Measurements from ENCODE around the gene CFAP20DC.
"Not testable (repeated sequence)": the region's sequence is repeated elsewhere in the genome, so short reads cannot be mapped to it uniquely, and the experiment has no call there.

Gene CFAP20DC

DNA sequence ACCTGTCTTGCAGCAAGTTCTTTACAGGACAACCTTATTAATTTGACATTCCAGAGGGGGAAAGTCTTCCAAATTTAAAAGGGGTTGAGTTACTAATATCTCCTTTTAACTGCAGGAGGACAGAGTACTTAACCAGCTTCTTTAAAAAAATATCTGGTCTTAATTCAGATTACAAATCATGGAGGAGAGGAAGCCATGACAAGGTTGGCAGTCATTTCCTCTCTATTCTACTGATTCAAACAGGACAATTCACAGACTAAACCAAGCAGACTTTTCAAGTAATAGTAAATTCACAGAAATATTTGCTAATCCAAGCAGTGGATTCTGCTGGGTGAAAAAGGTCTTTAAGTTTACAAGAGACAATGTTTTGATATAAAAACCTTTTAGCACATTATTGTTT lies 185.3 kb downstream of the CFAP20DC start:
- DNase-seq: no peak

DNA sequence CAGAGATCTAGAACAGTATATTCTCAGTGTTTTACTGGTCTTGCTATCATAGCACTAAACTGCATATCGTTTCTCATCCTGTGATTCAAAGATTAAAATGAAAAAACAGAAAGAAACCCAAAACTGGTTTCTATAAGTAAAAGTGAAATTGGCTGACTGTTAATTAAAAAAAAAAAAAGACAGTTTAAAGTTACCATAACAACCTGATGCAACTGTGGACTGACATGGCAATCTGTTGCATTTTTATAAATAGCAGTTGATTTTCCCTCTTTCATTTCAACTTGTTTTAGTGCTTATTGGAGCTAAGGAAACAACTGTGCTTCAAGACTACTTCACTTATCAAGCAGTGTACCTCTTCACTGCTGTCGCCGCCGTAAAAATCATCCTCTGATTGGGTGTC lies 186.6 kb downstream of the CFAP20DC start:
- DNase-seq: no peak

DNA sequence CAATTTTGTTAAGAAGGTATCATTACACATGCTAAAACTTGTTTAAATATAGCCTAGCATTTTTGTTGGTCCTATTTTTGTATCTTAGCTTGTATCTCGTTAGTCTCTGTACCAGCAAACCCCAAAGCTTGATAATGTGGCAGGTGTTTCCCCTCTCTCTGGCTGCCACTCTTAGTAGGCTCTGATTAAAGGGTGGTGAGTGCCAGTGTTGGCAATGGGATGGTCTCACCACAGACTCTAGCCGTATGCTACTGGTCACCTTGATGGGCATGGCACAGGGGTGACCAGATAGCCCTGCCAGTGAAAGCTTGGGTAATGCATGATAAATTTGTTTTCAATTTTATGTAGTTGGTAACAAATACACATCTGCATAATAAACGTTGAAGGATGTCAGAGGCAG lies 188.3 kb downstream of the CFAP20DC start:
- no peak for DNase-seq

DNA sequence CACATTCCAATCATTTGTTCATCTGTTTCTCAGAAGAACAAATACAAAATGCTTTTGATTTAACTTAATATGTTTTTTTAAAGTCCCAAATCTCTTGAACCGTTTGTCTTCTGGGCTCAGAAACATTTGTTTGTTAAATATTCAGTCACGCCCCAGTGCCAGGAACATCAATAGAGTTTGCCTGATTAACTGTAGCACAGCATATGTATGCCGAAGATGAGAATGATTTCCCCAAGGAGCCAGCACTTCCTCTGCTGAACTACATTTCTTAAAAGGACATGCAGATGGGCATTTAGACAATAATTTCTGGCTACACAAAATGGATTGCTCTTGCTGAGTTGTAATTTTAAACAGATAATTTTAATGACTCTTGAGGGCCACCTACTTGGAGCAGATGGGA lies 191.7 kb downstream of the CFAP20DC start:
- no peak for DNase-seq

DNA sequence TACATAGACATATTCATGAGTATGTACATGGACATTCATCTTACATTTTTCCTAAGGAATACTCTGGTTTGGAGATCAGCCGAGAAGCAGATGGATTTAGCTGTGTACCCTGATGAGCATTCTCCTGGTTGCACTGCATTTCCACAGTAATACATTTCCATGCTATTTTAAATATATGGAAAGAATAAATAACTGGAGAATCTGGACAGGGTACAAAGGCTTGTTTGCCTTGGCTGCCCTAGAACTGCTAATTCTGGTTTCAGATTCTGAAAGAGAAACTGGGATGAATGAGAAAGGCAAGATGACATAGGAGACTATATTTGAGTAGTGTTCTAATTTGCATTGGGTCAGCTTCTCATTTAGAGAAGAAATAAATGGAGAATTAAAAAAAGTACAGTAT lies 192.4 kb downstream of the CFAP20DC start:
- DNase-seq: no peak

DNA sequence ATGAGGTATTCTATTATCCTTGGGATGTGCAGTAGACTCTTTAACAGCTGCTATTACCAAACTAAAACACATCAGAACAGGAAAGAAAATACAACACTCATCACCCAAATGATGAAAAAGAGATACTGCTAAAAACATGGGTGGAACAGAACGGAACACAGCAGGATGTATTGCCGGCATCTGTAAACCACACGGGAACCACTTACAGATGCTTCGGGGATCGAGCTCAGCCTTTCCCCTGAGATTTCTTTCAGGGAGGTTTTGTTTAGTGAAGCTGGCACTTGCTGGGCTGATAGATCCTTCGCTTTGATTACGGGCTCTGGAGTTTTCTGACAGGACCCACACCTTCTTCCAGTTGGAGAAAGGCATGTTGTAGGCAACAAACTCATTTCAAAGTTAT lies 201.0 kb downstream of the CFAP20DC start:
- DNase-seq: no peak

DNA sequence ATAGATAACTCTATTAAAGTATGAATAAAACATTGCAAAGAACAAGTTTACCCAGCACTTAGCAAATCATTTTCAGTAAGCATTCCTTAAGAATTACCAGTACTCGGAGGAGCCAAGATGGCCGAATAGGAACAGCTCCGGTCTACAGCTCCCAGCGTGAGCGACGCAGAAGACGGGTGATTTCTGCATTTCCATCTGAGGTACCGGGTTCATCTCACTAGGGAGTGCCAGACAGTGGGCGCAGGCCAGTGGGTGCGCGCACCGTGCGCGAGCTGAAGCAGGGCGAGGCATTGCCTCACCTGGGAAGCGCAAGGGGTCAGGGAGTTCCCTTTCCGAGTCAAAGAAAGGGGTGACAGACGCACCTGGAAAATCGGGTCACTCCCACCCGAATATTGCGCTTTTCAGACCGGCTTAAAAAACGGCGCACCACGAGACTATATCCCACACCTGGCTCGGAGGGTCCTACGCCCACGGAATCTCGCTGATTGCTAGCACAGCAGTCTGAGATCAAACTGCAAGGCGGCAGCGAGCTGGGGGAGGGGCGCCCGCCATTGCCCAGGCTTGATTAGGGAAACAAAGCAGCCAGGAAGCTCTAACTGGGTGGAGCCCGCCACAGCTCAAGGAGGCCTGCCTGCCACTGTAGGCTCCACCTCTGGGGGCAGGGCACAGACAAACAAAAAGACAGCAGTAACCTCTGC lies 207.6 kb downstream of the CFAP20DC start:
- DNase-seq: peak; percentile 28

DNA sequence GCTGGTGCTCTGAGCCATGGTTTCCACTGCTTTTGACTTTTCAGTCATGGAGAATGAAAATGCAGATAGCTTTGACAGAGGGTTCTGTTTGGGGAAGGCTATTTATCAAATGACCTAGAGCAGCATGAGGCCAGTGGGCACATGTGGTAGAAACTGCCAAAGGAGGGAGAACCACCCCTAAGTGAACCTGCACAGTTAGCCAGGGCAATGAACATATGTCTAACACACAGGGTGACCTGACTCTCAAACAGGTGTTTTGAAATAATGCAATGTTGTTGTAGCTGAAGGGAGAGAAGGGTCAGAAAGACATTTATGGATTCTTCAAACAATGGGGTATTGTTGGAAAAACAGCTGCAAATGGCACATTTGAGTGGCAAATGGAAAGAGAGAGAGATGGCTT lies 208.9 kb downstream of the CFAP20DC start:
- peak; percentile 39 for DNase-seq

DNA sequence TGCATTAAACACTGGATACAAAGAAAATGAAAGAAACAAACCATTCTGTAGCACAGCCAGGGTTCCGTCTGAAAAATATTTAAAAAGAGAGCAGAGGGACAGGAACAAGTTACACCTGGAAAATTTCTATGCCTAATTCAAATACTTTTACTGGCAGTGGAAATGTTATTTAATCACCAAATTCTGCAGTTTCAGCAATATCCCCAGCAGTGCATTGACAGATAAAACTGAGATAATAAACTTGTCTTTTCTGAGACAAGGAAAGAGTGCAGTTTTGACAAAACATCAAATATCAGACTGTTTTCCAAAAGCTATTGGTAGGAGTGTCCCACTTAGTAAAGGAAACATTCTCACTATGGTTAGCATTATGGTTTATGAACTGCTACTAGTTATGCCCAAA lies 209.9 kb downstream of the CFAP20DC start:
- no peak for DNase-seq

DNA sequence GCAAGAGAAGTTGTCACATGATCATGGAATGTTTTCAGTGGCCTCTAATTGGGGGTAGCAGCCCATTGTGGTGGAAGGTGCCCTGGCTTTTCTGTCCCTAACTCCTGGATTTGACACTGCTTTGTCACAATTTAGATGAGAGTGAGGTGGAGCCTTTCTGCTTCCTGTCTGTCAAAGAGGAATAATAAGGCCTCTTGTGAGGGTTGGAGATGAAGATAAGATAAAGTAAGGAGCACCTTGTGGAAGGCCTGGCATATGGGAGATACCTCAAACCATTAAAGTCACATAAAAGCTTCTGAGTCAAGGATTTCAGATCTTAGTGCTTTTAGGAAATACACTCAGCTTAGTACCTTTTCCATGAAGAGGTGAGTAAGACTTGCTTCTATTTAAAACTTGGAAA lies 210.6 kb downstream of the CFAP20DC start:
- DNase-seq: no peak

DNA sequence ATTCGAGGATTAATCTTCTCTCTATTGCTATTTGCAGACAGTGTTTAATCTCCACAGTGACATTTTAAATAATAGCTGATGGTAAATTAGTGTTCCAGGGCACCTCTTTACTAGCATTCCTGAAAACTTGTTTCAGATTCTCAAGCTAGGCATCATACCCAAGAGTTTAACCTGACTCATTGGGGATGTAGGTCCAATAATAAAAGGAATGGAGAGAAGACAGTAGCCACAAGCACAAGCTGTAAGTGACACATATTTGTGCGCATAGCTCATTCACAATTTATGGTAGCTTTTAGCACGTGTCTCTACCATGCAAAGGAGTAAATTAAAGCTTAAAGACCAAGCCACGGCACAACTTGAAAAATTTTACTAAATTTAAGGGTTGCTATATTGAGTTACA lies 212.0 kb downstream of the CFAP20DC start:
- no peak for DNase-seq

DNA sequence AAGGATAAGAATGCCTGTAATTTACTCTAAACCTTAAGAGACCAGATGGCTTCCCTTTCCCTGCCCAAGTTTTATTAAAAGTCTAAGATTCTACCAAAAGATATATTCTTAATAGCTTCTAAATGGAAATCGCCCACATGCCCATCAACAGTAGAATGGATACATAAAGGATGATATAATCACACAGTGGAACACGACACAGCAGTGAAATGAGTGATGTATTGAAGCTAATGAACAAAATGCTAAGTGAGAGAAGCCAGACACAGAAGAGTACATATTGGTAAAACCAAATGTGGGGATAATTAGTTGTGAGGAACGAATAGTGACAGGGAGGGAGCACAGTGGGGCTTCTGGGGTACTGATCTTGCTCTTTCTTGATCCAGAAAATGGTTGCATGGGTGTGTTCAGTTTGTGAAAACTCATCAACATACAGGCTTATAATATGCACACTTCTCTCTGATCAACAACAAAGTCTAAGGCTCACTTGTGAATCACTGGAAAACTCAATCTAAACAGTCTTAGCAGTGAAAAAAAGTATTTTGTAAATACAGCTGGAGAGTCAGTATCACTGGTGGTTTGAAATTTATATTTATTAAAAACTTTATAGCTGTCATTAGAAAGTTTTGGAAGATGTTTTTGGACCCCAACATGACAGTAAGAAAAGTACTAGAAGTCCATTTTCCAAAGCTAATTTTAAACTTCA lies 212.5 kb downstream of the CFAP20DC start:
- DNase-seq: no peak

DNA sequence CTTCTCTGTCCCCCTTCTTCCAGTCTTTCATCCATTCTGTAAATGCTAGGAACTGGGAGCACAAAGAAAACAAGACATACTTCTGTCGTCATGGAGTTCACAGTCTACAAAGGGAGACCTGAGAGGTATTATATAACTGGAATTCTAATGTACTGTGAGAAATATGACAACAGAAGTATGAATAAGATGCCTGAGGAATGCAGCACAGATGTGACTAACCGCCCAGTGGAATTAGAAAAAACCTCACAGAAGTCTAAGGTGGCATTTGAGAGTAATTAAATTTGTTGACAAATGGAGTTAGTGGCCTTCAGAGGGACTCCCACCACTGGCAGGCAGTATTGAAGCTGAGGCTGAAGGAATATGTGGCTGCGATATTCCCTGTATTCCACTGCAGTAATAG lies 214.7 kb downstream of the CFAP20DC start:
- DNase-seq: no peak

DNA sequence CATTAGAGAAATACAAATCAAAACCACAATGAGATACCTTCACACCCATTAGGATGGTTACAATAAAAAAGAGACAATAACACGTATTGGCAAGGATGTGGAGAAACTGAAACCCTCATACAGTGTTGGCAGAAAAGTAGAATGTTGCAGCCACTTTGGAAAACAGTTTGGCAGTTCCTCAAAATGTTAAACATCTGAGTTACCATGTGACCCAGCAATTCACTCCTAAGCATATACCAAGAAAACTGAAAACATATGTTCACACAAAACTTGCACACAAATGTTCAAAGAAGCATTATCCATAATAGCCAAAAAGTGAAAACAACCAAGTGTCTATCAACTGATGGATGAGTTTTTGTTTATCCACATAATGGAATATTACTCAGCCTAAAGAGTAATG lies 216.3 kb downstream of the CFAP20DC start:
- peak; percentile 34 for DNase-seq

DNA sequence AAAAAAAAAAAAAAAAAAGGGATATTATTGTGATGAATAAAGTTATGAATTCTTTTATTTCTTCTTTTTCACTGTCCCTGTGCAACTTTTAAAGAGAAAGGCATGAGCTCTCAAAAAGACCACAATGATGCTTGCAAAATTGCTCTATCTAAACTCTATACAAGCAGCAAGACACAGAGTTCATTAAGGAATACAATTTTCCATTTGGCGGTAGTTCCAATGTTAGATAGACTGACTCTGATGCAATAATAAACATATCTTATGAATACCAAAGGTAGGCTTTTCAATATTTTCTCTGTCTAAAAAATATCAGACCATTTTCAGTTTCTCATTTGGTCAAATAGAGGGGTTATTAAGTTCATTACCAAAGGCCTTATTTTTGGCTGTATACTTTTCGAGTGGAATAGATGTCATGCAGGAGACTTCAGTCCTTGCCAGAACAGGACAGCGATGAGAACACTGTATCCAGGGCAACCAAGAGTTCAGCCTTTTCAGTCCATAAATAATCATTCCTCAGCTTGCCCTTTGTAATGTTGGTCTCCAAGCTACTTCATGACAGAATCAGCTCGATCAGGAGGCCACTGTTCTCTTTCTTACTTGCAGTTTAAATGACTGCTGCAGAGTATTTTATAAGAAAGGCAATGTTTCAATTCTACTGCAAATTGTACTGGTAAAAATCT lies 220.4 kb downstream of the CFAP20DC start:
- no peak for DNase-seq

DNA sequence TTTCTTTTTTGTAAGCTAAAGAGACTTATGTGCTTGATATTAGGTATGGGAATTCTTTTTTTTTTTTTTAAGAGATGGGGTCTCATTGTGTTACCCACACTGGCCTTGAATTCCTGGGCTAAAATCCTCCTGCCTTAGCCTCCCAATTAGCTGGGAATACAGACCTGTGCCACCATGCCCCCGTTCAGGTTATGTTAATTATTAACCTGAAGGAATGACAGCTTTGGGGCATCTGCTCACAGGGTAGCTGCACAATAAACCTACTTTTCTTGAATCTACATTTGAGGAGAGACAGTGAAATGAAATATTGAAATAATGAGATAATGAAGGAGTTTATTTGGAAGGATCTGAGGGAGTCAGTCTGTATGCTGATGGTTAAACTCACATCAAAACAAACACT lies 225.0 kb downstream of the CFAP20DC start:
- no peak for DNase-seq

DNA sequence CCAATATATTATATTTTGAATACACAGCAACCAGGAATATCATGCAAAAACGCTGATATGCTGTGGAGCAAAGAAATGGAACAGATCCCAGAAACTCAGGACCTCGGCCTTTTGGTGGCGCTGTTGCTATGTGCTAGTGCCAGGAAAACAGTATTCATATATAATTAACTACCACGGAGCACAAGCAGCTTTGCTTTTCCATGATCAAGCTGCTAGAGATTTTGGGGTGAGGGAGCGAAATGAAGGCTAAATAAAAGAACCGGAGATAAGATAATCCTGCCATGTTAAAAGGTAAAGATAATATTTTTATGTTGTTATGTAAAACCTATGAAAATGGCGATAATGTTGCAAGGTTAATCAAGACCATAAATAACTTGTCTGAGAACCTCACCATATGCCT lies 225.5 kb downstream of the CFAP20DC start:
- DNase-seq: peak; percentile 48

DNA sequence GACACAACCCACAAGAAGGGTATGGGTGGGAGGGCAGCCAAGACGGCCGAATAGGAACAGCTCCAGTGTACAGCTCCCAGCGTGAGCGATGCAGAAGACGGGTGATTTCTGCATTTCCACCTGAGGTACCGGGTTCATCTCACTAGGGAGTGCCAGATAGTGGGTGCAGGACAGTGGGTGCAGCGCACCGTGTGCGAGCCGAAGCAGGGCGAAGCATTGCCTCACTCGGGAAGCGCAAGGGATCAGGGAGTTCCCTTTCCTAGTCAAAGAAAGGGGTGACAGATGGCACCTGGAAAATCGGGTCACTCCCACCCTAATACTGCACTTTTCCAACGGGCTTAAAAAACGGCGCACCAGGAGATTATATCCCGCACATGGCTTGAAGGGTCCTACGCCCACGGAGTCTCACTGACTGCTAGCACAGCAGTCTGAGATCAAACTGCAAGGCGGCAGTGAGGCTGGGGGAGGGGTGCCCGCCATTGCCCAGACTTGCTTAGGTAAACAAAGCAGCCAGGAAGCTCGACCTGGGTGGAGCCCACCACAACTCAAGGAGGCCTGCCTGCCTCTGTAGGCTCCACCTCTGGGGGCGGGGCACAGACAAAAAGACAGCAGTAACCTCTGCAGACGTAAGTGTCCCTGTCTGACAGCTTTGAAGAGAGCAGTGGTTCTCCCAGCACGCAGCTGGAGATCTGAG lies 243.1 kb downstream of the CFAP20DC start:
- not testable (repeated sequence) for DNase-seq

DNA sequence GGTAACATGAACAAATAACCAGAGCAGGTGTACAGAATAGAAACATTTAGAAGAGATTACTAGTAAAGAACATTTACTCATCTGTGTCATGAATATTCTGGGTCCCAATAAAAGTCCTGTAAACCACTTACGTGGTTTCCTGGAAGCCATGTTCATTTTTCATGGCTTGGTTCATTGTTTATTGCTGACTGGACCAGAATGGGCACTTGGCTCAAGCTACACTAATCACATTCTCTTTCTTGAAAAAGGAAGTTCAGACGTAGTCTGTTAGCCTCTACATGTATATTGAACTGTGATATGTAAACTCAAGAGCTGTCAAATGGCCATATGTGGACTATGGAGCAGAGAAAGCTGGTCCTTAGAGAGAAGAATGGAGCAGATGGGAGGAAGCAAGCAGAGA lies 244.9 kb downstream of the CFAP20DC start:
- DNase-seq: no peak

DNA sequence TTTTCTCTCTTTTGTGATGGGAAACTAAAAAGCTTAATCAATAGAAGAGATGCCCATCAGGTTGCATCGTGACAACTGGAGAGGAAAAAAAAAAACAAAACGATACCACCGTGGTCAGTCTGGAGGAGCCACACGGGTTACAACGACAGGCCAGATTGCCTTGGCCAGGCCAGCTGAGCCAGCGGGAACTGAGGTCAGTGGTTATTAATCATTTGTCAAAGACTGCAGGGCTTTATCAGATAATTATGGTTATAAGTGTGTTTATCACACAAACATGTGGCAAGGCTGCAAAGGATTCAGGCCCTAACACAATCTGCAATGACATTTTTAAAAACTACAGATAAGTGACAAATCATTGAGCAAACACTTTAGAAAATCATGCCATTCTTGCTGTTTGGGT lies 248.3 kb downstream of the CFAP20DC start:
- no peak for DNase-seq

DNA sequence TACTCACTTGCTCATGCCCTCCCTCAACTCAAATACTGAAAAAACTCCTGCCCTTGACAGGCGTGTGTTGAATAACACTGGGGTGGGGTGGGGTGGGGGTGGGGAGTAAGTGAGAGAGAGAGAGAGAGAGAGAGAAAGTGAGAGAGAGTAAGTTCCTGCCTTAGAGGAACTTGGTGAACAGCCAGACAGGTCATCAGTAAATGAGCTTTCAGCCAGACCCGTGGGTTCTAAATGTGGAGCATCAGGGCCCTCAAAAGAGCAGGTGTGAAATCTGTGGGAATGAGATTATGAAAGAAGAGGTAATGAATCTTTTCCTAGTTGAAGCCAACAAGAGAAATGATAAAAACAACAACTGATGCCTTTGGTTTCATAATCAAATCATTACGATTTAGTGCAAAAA lies 248.9 kb downstream of the CFAP20DC start:
- no peak for DNase-seq

DNA sequence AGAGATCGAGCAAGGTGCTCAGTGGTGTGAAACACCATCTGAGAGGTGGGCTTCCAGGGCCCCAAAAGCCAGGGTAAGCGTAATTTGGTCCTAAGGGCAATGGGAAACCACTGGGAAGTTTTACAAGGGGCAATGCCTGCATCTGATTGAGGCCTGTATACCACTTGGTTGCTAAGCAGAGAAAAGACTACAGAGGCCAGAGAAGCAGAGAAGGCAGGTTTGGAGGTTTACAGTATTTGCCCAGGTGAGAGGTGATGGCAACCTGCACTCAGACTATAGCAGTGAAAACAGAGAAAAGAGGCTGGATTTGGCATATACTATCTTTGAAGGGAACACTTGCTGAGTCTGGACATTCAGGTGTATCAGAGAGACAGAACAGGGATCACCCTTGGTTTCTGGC lies 249.8 kb downstream of the CFAP20DC start:
- no peak for DNase-seq

DNA sequence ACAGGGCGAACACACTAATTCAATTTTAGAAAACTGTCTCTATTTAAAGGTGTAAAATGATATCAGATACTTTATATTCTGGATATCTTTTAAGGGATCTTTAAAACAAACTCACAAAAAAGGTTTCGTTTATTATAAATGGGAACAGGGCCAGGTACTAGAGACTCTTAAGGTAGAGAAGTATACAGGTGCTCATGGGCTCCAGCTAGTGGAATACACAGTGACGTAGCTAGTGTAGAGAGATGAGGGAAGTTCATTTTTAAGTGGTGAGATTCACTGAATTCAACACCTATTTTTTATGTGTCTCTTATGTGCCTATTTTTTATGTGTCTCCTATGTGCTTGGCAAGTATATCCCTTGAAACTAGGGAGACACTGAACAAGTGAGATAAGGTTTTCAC lies 250.6 kb downstream of the CFAP20DC start:
- DNase-seq: no peak

DNA sequence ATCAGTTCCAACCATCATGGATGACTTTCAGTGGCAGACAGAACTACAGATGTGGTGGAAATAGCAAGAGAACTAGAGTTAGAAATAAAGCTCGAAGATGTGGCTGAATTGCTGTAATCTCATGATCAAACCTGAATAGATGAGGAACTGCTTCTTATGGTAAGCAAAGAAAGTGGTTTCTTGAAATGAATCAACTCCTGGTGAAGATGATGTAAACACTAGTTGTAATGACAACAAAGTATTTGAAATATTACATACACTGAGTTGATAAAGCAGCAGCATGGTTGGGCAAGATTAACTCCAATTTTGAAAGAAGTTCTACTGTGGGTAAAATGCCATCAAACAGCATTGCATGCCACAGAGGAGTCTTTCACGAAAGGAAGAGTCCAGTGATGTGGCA lies 251.5 kb downstream of the CFAP20DC start:
- no peak for DNase-seq

Data from RPMI8226 (cell line).